Measurements from ENCODE around the gene KRT38.

The KRT38 gene

DNA sequence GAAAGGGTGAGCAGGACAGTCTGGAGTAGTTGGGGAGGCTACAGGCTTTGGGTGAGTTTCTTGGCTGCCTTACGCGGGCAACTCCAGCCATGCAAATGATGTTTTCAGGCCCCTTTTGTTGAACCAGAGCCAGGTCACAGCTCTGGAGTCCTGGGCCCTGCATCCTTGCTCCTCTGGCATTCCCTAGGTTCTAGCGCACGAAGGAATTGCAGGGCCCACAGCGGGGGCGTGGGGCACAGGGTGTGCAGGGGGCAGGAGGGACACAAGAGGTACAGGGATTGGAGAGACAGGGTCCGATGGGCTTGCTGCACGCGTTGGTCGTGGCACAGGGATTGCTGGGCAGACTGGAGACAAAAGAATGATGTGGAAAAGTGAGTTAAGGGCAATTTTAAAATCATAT lies 47.0 kb downstream of the KRT38 start:
- no peak for DNase-seq

DNA sequence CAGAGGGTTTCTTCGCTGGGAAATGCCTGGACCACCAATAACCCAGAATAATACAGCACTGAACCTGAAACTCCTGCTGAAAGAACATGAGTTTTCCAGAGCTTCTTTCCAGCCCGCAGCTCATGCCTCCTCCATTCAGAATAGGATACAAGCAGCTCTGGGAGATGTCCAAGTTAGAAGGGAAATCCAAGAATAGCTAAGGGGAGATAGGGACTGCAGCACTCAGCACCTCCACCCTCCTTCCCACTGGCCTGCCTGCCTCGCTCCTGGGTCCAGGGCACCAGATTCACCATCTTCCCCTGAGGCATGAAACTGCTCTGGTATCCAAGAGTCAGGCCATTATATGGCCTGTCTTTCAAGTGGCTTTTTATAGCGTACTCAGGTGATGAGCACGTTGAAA lies 47.5 kb downstream of the KRT38 start:
- no peak for DNase-seq

DNA sequence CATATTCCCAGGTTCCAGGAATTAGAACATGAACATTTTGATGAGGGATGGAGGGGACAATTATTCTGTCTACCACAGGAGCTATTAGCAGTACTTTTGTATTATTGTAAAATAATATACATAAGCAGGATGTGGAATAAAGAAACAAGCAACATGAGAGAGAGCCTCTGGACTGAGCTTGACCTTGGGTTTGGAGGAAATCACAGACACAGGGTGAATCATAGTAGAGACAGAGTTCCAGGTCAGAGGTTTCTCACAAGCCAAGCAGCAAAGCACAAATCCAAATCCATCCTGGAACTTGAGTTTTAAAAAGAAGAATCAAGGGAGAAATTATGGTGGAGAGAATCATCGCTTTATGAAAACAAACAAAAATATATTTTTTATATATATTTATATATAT lies 48.5 kb downstream of the KRT38 start:
- no peak for DNase-seq

DNA sequence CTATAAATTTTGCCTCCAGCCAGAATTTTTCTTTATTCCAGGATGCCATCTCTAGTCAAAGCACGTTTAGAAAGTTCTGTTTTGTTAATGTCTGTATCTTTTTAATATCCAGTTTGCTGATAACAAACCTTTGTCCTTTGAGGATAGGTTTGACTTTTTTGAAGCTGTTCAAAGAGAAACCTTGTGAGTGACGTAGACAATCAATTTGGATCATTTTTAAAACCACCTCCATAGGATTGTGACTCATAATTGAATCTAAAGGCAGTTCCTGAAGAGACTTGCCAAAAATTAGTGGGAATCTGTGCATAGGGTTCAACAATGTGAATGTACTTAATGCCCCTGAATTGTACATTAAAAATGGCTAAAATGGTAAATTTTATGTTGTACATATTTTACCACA lies 49.2 kb downstream of the KRT38 start:
- no peak for DNase-seq

DNA sequence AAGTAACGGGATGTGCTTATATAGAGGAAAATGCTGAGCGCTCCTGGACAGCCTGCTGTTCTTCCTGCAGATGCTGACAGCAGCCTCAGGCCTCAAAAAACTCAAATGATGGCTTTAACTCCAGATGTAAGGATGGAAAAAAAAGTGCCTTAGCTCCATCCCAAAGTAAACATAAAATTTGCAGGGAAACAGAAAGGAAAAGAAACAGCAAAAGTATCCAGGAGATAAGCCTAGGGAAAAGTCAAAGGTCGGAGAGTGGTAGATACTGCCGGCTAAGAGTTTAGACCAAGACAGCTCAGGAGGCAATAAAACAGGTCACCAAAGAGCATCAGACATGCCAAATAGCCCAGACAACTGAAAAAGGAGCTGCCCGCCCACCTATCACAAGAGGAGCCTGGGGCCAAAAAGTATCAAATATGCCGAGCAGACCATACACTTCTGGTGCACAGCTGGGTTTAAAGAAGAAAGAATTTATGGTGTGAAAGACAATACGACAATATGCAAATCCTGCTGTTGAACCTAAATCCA lies 50.3 kb downstream of the KRT38 start:
- DNase-seq: no peak

DNA sequence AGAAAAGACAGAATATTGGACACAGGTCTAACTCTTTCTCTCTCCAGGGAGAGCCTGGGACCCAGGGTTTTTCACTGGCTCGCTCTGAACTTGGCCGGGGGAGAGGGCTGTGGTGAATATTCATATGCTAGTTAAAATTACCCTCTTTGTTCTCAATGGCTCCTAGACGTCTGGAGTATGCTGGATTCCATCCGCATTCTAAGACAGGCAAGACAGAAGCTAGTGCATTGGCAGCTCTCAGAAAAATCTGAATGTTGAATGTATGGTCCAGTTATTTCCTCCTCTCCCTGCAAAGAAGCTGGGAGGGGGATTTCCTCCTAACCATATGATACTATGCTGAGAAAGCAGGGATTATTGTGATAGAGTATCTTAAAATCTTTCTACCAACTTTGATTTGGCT lies 53.1 kb downstream of the KRT38 start:
- no peak for DNase-seq

DNA sequence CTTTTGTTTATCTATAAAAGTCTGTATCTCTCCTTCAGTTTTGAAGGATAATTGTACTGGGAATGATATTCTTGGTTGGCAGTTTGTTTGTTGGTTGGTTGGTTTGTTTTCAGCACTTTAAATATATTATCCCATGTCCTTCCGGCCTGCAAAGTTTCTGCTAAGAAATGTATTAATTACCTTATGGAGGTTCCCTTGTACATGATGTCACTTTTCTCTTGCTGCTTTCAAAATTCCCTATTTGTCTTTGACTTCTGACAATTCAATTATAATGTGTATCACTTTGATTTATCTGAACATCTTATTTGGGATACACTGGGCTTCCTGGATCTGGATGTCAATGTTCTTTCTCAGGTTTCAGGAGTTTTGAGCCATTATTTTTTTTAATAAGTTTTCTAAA lies 54.6 kb downstream of the KRT38 start:
- no peak for DNase-seq

Measured in stimulated activated CD4-positive, alpha-beta T cell treated with anti-CD3 and anti-CD28 coated beads, Interleukin-4, amount 100 ng/mL, for 24 hours (primary cell).